Measurements from ENCODE around the gene TRMT2B.

The TRMT2B gene

GRCh38 chrX:100973411-100973810 lies 78.5 kb downstream of the TRMT2B start:
- H3K4me3 ChIP-seq = no peak overlapping the region
- DNase-seq (ENCODE audit: low read depth, low spot score) = no peak
- H3K36me3 ChIP-seq (ENCODE audit: insufficient read depth, low read length) = no peaks in the 10 kb centered on the region
- no peaks in the 10 kb centered on the region for H3K9me3 ChIP-seq (ENCODE audit: low read depth, low read length)
- H3K9ac ChIP-seq (ENCODE audit: insufficient read length) = no peak overlapping the region
- no peak for TF ChIP-seq EZH2 (IDR thresholded peaks at IDR 0.05)
- no peak for TF ChIP-seq FOXP2 (optimal IDR thresholded peaks at IDR 0.05; ENCODE audit: control extremely low read depth, extremely low read length, insufficient read depth)
- no peak for TF ChIP-seq POLR2AphosphoS5 (IDR thresholded peaks at IDR 0.05; ENCODE audit: borderline replicate concordance, low read depth, low read length)
- no peak overlapping the region for H3K27ac ChIP-seq

- DNase-seq (ENCODE audit: low read depth, low spot score) = no peak
- Histone ChIP-seq H3K27ac (no peak overlapping the region), H3K9ac (ENCODE audit: insufficient read length) (no peak overlapping the region), H3K4me3 (no peak overlapping the region), H3K36me3 (ENCODE audit: insufficient read depth, low read length) (no peaks in the 10 kb centered on the region), H3K9me3 (ENCODE audit: low read depth, low read length) (no peaks in the 10 kb centered on the region)
- TF ChIP-seq EZH2 (IDR thresholded peaks at IDR 0.05) (no peak), POLR2AphosphoS5 (IDR thresholded peaks at IDR 0.05; ENCODE audit: borderline replicate concordance, low read depth, low read length) (no peak)
Observed at GRCh38 chrX:100969936-100970335, 82.0 kb downstream of the TRMT2B start.

- no peak within 1 kb of the TSS for H3K4me3 ChIP-seq
- no peaks in the 10 kb centered on the region for H3K9me3 ChIP-seq (ENCODE audit: low read depth, low read length)
- no peak within 1 kb of the TSS for H3K27ac ChIP-seq
- H3K9ac ChIP-seq (ENCODE audit: insufficient read length) = no peak within 1 kb of the TSS
- no peak for TF ChIP-seq EZH2 (IDR thresholded peaks at IDR 0.05)
- TF ChIP-seq POLR2AphosphoS5 (IDR thresholded peaks at IDR 0.05; ENCODE audit: borderline replicate concordance, low read depth, low read length) = no peak
- no peak for TF ChIP-seq FOXP2 (optimal IDR thresholded peaks at IDR 0.05; ENCODE audit: control extremely low read depth, extremely low read length, insufficient read depth)
- H3K36me3 ChIP-seq (ENCODE audit: insufficient read depth, low read length) = no peaks in the 10 kb centered on the region
- no peak for DNase-seq (ENCODE audit: low read depth, low spot score)
Observed at GRCh38 chrX:100969408-100969807, 82.5 kb downstream of the TRMT2B start, which contains the start of gene ARL13A. Gene ARL13A (plus strand): TSS chrX:100969708. CDS start chrX:100973690, 3,982 bp downstream.

- H3K9me3 ChIP-seq (ENCODE audit: low read depth, low read length) = no peaks in the 10 kb centered on the region
- no peak overlapping the region for H3K27ac ChIP-seq
- no peak overlapping the region for H3K4me3 ChIP-seq
- DNase-seq (ENCODE audit: low read depth, low spot score) = no peak
- H3K36me3 ChIP-seq (ENCODE audit: insufficient read depth, low read length) = no peaks in the 10 kb centered on the region
- no peak overlapping the region for H3K9ac ChIP-seq (ENCODE audit: insufficient read length)
- TF ChIP-seq FOXP2 (optimal IDR thresholded peaks at IDR 0.05; ENCODE audit: control extremely low read depth, extremely low read length, insufficient read depth) (no peak), EZH2 (IDR thresholded peaks at IDR 0.05) (no peak), POLR2AphosphoS5 (IDR thresholded peaks at IDR 0.05; ENCODE audit: borderline replicate concordance, low read depth, low read length) (no peak)
Observed at GRCh38 chrX:100964362-100964761, 87.5 kb downstream of the TRMT2B start.

DNA sequence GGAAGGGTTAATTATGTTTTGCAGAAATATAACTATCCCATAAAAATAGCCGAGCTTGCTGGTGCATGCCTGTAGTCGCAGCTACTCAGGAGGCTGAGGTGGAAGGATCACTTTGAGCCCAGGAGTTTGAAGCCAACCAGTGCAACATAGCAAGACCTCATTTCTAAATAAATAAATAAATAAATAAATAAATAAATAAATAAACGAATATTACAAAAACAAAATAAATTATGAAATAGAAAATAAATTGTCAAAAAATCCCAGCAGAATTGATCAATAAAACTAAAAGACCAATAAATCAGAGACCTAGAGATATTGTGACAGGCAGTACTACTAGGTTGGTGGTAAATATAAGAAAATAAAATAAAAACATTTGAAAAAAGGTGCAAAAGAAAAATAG lies 89.1 kb downstream of the TRMT2B start:
- no peak for DNase-seq (ENCODE audit: low read depth, low spot score)
- H3K27ac ChIP-seq = no peak overlapping the region
- no peak overlapping the region for H3K4me3 ChIP-seq
- no peaks in the 10 kb centered on the region for H3K36me3 ChIP-seq (ENCODE audit: insufficient read depth, low read length)
- H3K9ac ChIP-seq (ENCODE audit: insufficient read length) = no peak overlapping the region
- TF ChIP-seq EZH2 (IDR thresholded peaks at IDR 0.05) (no peak), FOXP2 (optimal IDR thresholded peaks at IDR 0.05; ENCODE audit: control extremely low read depth, extremely low read length, insufficient read depth) (no peak), POLR2AphosphoS5 (IDR thresholded peaks at IDR 0.05; ENCODE audit: borderline replicate concordance, low read depth, low read length) (no peak)
- H3K9me3 ChIP-seq (ENCODE audit: low read depth, low read length) = no peaks in the 10 kb centered on the region

Data from SK-N-MC (cell line).